ENCODE measurements around the gene RAI1.
"Not testable (repeated sequence)": the region's sequence is repeated elsewhere in the genome, so short reads cannot be mapped to it uniquely, and the experiment has no call there.

The RAI1 gene

GRCh38 chr17:17663160-17664063 is 17.8 kb upstream of the RAI1 start:
- peak; percentile 94 for DNase-seq (ENCODE audit: low read depth)

DNA sequence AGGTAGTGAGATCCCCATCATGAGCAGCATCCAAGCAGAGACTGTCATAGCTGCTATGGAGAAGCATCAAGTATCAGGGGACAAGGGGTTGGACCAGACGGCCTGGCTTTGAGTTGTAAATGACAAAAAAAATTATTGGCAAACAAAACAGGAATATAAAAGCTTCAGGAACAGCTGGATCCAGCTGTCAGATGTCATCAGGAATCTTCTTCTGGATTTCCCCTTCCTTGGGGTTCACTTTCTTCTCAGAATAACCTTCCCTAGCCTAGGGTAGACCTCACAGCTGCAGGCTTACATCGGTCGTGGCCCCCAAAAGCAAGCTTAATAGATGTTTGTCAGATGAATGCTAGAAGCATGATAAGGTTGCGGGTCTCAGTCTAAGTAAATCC is 17.2 kb upstream of the RAI1 start:
- DNase-seq (ENCODE audit: low read depth): no peak

GRCh38 chr17:17665255-17665654 is 16.0 kb upstream of the RAI1 start:
- no peak for DNase-seq (ENCODE audit: low read depth)

GRCh38 chr17:17666111-17666714 is 15.0 kb upstream of the RAI1 start:
- DNase-seq (ENCODE audit: low read depth): no peak

- no peak for DNase-seq (ENCODE audit: low read depth)
Measured at GRCh38 chr17:17667231-17667630, 14.0 kb upstream of the RAI1 start.

- no peak for DNase-seq (ENCODE audit: low read depth)
Measured at GRCh38 chr17:17667947-17668346, 13.3 kb upstream of the RAI1 start.

- DNase-seq (ENCODE audit: low read depth): no peak
Measured at GRCh38 chr17:17668358-17668757, 12.9 kb upstream of the RAI1 start.

DNA sequence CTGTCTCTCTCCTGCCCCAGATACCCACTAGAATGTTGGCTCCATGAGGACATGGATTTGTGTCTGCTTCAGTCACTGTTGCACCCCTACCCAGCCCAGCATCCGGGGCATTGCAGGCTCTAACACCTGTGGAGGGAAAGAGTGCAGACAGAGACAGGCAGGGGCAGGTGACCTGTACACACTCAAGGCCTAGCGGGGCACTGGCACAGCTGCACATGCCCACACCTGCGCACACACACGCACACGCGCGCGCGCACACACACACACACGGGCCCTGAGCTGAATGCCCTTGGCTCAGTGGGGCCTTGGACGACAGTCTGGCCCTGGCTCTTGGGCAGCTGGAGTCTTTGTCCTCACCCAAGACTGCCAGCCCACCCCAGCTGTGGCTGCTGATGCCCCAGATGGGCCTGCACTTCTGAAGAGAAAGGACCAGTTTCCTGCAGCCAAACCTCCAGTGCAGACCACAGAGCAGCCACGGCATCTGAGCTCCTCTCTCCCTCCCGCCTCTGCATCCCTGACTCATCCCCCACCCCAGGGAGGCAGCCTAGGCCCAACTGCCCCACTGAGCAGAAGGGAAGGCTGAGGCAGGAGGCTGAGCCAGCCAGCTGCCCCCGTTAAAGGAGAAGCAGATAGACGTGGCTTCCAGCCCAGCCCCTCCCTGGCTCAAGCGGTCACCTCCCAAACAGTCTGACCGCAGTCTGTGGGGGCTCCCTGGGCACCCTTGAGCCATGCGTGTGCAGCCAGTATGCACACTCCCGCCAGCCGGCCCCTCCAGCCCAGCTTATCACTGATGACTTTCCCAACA is 12.3 kb upstream of the RAI1 start:
- no peak for DNase-seq (ENCODE audit: low read depth)

DNA sequence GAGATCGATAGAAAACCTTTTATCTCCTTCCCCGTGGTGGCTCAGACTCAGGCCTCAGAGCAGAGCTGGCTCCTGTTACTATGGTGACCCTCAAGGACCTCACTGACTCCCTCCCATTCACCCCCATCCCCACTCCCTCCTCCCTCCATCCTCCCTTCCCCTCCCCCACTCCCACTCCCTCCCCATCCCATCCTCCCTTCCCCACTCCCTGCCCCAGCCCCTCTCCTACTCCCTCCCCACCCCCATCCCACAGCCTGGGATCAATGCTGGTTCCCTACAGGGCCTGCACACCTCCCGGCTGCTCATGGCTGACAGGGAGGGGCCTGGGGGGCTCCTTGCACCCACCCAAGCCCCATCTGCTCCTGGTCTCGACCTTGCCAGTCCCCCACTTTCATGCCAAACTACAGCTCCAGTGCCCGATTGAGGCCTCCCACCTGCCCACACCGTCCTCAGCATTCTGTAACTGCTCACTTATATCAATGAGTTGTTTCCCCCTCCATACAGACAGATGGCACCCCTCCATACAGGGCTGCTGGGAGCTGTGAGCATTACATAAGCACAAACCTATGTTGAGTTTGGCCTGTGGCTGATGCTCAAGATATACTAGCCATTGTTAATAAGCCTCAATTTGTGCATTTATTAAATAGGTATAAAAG is 11.6 kb upstream of the RAI1 start:
- no peak for DNase-seq (ENCODE audit: low read depth)

DNA sequence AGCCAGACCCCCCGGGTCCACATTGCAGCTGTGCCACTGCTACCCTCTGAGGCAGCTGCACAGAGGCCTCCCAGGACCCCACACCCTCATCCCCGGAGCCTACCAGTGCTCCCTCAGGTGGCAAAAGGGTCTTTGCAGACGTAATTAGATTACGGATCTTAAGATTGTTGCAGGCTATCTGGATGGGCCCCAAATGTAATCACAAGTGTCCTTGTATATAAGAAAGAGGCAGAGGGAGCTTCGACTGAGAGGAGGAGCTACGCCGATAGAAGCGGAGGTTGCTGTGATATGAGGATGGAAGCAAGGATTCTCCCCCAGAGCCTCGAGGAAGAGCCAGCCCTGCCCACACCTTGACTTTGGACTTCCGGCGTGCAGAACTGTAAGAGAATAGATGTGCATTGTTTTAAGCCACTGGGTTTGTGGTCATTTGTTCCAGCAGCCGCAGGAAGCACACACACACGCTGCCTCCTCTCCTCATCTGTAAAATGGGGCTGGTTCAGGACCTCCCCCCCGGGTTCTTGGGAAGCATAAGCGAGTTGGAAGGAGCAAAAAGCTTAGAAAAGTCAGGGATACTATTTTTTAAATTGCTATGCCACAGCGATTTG is 10.5 kb upstream of the RAI1 start:
- DNase-seq (ENCODE audit: low read depth): no peak

- DNase-seq (ENCODE audit: low read depth): no peak
Measured at GRCh38 chr17:17671369-17672129, 9.7 kb upstream of the RAI1 start.

- no peak for DNase-seq (ENCODE audit: low read depth)
Measured at GRCh38 chr17:17672453-17673368, 8.5 kb upstream of the RAI1 start.

DNA sequence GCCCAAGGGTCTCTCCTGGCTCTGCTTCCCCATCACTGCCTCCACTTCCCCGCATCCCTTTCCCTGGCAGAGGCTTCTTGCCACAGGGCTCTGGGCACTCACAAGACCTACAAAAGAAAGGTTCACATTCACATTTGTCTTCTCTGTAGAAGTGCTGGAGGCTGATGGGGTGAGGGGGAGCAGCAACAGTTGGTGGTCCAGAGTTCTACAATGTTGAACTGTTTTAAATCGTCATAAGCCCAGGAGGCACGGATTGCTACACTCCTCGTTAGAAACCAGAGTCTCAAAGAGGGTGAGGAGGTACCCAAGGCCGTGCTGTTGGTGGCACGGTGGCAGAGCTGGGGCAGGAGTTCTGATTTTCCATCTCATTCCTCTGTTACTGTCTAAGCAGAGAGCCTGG is 5.8 kb upstream of the RAI1 start:
- DNase-seq (ENCODE audit: low read depth): no peak

- DNase-seq (ENCODE audit: low read depth): no peak
Measured at GRCh38 chr17:17675925-17676534, 5.2 kb upstream of the RAI1 start.

GRCh38 chr17:17676752-17677151 is 4.5 kb upstream of the RAI1 start:
- DNase-seq (ENCODE audit: low read depth): no peak

GRCh38 chr17:17677299-17678040 is 3.8 kb upstream of the RAI1 start:
- DNase-seq (ENCODE audit: low read depth): no peak

DNA sequence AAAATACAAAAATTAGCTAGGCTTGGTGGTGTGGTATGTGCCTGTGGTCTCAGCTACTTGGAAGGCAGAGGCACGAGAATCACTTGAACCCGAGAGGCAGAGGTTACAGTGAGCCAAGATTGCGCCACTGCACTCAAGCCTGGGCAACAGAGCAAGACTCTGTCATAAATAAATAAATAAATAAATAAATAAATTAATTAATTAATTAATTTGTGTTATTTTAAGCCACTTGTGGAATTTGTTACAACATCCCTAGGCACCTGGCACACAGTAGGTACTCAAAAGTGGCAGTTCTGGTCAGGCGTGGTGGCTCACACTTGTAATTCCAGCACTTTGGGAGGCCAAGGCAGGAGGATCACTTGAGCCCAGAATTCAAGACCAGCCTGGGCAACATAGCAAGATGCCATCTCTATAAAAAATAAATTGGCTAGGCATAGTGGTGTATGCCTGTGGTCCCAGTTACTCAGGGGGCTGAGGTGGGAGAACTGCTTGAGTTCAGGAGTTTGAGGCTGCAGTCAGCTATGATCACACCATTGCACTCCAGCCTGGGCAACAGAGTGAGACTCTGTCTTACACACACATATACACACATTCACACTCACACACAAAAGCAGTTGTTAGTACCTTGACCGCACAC is 3.1 kb upstream of the RAI1 start:
- DNase-seq (ENCODE audit: low read depth): not testable (repeated sequence)

DNA sequence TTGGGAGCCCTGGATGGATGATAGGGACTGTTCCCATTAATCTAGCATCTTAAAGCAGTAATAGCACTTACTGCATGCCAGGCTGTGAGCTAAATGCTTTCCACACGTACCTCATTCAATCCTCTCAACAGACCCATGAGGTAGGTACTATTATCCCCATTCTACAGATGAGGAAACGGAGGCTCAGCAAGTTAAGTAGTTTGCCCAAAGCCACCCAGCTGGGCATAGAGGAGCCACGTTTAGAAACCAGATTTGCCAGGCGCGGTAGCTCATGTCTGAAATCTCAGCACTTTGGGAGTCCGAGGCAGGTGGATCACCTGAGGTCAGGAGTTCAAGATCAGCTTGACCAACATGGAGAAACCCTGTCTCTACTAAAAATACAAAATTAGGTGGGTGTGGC is 2.0 kb upstream of the RAI1 start:
- DNase-seq (ENCODE audit: low read depth): no peak

All from stromal cell of bone marrow (primary cell).